ENCODE data around the gene SPATA32. TPM values are rescaled to one million over a fixed set of nuclear protein-coding genes. Genes with fewer than 3 reads are reported as not detected.

The SPATA32 gene
- total RNA-seq, 1 experiment from 2014 or later: 0.81 TPM

- no peaks in the 10 kb centered on the region for H4K20me1 ChIP-seq (ENCODE audit: control insufficient read depth, insufficient read depth, insufficient read length)
- Mint-ChIP-seq H3K4me3 (no peak overlapping the region), H3K27me3 (ENCODE audit: low read depth) (no peaks in the 10 kb centered on the region), H3K36me3 (ENCODE audit: insufficient read depth in 1 of 3, low read depth in 3 of 3) (peaks cover 6 to 39% (median 26%) of the 10 kb centered on the region in 3 experiments; a peak in 6 of 7 replicates), H3K9me3 (no peaks in the 10 kb centered on the region), H3K27ac (no peak overlapping the region), H3K4me1 (peaks cover 7 to 8% of the 10 kb centered on the region in 2 experiments)
- no CpG with 5 or more reads among the region's 3 CpGs for WGBS (ENCODE audit: extremely low coverage, insufficient read length, low lambda C conversion rate)
- no peak overlapping the region for H2BK120ac ChIP-seq (ENCODE audit: low read depth, low read length, poor library complexity, severe bottlenecking)
- no peak for TF ChIP-seq CTCF (conservative IDR thresholded peaks at IDR 0.05)
- no peak overlapping the region for H3K27ac ChIP-seq (ENCODE audit: insufficient read length, low read depth, low read length)
- no peak overlapping the region for H3K23ac ChIP-seq (ENCODE audit: insufficient read length, low read depth, low read length)
- H2BK5ac ChIP-seq (ENCODE audit: insufficient read length, low read length): no peak overlapping the region
- H2AFZ ChIP-seq (ENCODE audit: low read length): no peak overlapping the region
- H3K14ac ChIP-seq (ENCODE audit: insufficient read depth, low read length): no peak overlapping the region
- no peak overlapping the region for H3K9ac ChIP-seq (ENCODE audit: extremely low read depth, insufficient read length, low read length)
- no peaks in the 10 kb centered on the region for H3K79me2 ChIP-seq (ENCODE audit: insufficient read depth, low read length)
- H3K18ac ChIP-seq (ENCODE audit: insufficient read length, low read depth, low read length): no peak overlapping the region
- H3K27me3 ChIP-seq (ENCODE audit: insufficient read depth, low read length): no peaks in the 10 kb centered on the region
- no peak for DNase-seq
- no peak overlapping the region for H4K8ac ChIP-seq (replicated peaks; ENCODE audit: insufficient read length, low read depth, low read length)
- H2BK12ac ChIP-seq (ENCODE audit: insufficient read length, low read depth, low read length): no peak overlapping the region
- no peaks in the 10 kb centered on the region for H3K79me1 ChIP-seq (ENCODE audit: insufficient read depth, low read depth, low read length, poor library complexity, severe bottlenecking)
- no peak overlapping the region for H4K5ac ChIP-seq (ENCODE audit: insufficient read length, low read depth, low read length)
- H3K4me2 ChIP-seq (ENCODE audit: insufficient read depth, insufficient read length, low read length): no peak overlapping the region
- H2BK20ac ChIP-seq (ENCODE audit: low read depth, low read length, poor library complexity, severe bottlenecking): no peak overlapping the region
- H2BK15ac ChIP-seq (ENCODE audit: low read depth, low read length): no peak overlapping the region
- H3K9me3 ChIP-seq (ENCODE audit: control insufficient read depth, low read depth, low read length): no peaks in the 10 kb centered on the region
- H3K23me2 ChIP-seq (ENCODE audit: insufficient read length, low read depth, low read length, poor library complexity, severe bottlenecking): no peaks in the 10 kb centered on the region
- H3T11ph ChIP-seq (ENCODE audit: low read length): no peak overlapping the region
- H4K91ac ChIP-seq (ENCODE audit: insufficient read length, low read depth, low read length): no peak overlapping the region
- no peak overlapping the region for H3K56ac ChIP-seq (ENCODE audit: insufficient read length, low read depth, low read length)
- H3K4me1 ChIP-seq (ENCODE audit: insufficient read depth, low read length): no peaks in the 10 kb centered on the region
- H2AK5ac ChIP-seq (ENCODE audit: insufficient read length, low read length): no peak overlapping the region
- H3K4ac ChIP-seq (ENCODE audit: low read depth, low read length): no peak overlapping the region
Observed at GRCh38 chr17:45279898-45280297, 18.0 kb upstream of the SPATA32 start.
